NCI-H2196 treated with DMSO at 0.1 percent for 48 hours (cell line): ENCODE data around the gene GPX1.
"Not testable (repeated sequence)": the region's sequence is repeated elsewhere in the genome, so short reads cannot be mapped to it uniquely, and the experiment has no call there.

Experiments
- DNase-seq: peaks from one replicate; lab custom pipeline; 2025; ENCODE audit not compliant: unreplicated experiment; lab: John Stamatoyannopoulos, UW

GPX1 gene

DNA sequence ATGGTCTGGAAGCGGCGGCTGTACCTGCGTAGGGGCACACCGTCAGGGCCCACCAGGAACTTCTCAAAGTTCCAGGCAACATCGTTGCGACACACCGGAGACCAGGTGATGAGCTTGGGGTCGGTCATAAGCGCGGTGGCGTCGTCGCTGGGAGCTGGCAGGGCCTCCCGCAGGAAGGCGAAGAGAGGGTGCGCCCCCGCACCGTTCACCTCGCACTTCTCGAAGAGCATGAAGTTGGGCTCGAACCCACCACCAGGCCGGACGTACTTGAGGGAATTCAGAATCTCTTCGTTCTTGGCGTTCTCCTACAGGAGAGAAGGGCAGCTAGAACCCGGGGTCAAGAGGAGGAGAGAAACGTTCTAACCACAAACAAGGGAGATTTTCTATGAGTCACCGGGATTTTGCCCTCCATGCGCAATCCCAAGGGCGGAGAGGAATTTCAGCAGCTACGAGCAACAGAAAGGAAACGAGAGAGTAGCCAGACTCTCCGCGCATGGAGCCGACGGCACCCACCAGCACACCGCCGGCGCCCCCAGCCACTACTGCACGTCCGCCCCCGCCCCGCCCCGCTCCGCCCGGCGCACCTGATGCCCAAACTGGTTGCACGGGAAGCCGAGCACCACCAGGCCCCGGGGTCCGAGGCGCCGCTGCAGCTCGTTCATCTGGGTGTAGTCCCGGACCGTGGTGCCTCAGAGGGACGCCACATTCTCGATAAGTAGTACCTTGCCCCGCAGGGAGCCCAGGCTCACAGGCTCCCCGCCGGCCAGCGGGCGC is 523 bp downstream of the GPX1 start:
- DNase-seq, result not testable (repeated sequence)

- DNase-seq, result not testable (repeated sequence)
Measured at GRCh38 chr3:49357095-49357442, 1.1 kb downstream of the GPX1 start.

GRCh38 chr3:49352890-49353421 is 5.2 kb downstream of the GPX1 start:
- no peak for DNase-seq

GRCh38 chr3:49352281-49352680 is 5.9 kb downstream of the GPX1 start:
- no peak for DNase-seq

DNA sequence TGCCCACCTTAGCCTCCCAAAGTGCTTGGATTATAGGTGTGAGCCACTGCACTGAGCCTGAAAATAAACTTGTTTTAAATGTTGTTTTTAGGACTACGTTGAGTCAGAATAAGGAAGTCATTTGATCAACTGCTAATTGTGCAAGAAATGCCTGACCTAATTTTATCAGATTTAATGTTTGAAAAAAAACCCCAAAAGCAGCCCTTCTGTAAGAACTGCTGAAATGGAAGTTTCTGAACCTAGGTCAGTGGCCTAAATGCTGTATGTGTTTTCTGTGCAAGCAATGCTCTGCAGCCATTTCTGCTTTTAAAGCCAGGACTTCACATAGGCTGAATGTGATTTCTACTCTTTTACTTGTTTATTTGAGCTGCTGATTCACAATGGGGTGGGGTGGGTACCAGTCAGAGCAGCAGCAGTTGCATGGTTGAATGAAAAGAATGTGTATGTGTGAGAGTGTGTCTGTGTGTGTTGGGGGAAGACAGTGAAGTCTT is 6.6 kb downstream of the GPX1 start:
- DNase-seq, result no peak

GRCh38 chr3:49349348-49350114 is 8.6 kb downstream of the GPX1 start:
- no peak for DNase-seq

DNA sequence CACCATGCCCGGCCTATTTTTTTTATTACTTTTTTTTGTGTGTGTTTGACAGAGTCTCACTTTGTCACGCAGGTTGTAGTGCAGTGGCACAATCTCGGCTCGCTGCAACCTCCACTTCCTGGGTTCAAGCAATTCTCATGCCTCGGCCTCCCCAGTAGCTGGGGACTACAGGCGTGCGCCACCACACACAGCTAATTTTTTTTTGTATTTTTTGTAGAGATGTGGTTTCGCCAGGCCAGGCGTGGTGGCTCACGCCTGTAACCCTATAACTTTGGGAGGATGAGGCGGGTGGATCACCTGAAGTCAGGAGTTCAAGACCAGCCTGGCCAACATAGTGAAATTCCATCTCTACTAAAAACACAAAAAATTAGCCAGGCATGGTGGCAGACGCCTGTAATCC is 9.8 kb downstream of the GPX1 start:
- DNase-seq, result not testable (repeated sequence)

GRCh38 chr3:49346797-49347251 is 11.3 kb downstream of the GPX1 start:
- no peak for DNase-seq

DNA sequence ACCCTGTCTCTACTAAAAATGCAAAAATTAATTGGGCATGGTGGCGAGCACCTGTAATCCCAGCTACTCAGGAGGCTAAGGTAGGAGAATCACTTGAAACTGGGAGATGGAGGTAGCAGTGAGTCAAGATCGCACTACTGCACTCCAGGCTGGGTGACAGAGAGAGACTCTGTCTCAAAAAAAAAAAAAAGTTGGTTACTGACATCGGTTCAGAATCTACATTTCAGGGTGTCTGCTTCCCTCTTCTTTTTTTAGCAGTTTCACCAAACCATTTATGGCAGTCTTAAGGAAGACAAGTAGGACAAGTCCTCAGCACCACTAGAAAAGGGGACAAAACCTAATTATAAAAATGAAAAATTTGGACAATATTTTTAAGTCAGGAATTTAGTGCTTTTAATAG is 15.0 kb downstream of the GPX1 start:
- no peak for DNase-seq

DNA sequence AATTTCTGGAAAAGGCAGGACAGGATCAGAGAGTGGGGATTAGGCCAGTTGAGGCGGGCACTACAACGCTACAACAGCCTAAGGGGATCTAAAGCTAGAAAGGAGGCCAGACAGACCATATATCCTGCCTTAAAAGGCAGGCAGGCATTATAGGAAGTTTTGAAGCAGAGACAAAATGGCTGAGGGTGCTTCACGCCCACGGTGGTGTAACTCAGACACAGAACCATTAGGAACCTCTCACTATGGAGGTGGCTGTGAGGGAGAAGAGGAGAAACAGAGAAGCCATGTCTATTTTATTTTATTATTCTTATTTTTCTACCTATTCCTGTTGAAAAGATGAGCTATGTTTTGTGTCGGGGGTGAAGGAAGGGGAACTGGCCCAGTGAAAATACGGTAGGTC is 16.2 kb downstream of the GPX1 start:
- DNase-seq, result no peak

GRCh38 chr3:49339941-49340800 is 18.0 kb downstream of the GPX1 start, which contains the start of gene USP4:
Gene USP4, minus strand, starts transcription at chr3:49340053. Its CDS starts 29 bp downstream, at chr3:49340024.
- peak; percentile 45 for DNase-seq

- no peak for DNase-seq
Measured at GRCh38 chr3:49339581-49339940, 18.6 kb downstream of the GPX1 start.

DNA sequence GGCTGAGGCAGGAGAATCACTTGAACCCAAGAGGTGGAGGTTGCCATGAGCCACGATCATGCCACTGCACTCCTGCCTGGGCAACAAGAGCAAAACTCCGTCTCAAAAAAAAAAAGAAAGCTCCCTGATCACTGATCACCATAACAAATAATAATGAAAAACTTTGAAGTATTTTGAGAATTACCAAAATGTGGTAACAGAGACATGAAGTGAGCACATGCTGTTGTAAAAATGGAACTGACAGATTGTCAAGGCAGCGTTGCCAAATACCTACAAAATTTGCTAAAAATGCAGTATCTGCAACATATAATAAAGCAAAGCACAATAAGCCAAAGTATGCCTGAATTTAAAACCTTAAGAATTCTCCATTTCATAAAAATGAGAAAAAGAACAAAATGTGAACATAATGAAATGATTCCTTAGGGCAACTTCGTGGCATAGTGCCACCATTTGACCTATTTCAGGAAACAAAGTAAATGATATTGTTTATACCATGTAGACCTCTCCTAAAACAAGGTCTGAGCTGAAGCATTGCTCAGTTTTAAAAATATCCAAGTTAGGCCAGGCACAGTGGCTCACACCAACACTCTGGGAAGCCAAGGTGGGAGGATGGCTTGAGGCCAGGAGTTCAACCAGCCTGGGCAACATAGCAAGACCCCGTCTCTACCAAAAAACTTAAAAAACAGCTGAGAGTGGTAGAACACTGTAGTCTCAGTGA is 24.1 kb downstream of the GPX1 start:
- no peak for DNase-seq

DNA sequence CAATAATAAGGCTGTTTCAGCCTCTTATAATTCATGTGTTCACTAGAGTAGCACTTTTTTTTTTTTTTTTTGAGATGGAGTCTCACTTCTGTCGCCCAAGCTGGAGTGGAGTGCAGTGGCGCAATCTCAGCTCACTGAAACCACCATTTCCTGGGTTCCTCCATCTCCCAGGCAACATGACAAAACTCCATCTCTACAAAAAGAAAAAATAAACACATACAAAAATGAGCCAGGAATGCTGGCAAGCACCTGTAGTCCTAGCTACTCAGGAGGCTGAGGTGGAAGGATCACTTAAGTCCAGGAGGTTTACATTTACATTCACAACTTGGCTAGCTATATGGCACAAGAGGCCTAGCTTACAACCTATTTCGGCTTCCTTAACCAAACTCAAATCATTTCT is 25.1 kb downstream of the GPX1 start:
- no peak for DNase-seq

- DNase-seq, result no peak
Measured at GRCh38 chr3:49329186-49329585, 29.0 kb downstream of the GPX1 start.

- not testable (repeated sequence) for DNase-seq
Measured at GRCh38 chr3:49328350-49328749, 29.8 kb downstream of the GPX1 start.

DNA sequence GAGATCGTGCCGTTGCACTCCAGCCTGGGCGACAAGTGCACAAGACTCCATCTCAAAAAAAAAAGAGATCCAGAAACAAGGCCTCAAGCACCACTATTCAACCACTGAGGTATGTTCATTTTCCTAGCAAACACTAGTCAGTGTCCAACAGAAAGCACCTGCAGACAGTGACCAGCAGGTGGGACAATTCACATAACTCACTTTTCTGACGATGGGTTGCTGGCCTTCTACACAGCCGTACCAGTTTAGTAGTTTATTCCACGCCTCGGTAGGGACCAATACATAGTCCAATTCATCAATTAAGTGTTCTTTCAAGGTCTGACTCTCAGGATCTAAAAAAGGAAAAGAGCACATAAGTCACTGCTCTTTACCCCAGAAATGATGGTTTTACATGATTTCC is 30.7 kb downstream of the GPX1 start:
- DNase-seq, result no peak

DNA sequence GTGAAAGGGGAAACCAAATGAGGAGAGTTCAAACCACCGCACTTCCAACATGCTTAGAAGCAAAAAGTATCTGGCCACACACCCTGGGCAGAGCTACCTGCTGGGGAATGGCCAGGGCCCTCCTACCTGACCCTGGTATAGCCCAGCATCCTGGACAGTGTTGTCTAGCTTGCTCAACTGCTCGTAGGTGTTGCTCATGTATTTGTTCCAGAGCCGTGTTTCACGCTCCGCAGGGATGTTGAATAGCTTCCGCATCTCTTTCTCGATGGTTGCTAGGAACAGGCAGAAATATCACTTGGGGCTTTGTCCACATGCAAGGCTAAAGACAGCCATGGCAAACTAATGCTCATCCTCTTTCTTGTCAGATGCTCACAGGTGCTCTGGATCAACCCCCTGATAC is 33.4 kb downstream of the GPX1 start:
- no peak for DNase-seq

- no peak for DNase-seq
Measured at GRCh38 chr3:49316696-49317457, 41.3 kb downstream of the GPX1 start.
